LHCN-M2 (cell line): ENCODE measurements around the gene IRF7. TPM values are rescaled to one million over a fixed set of nuclear protein-coding genes. Genes with fewer than 3 reads are reported as not detected.

Source experiments
- DNase-seq: peaks from one replicate; pipeline ENCODE4 v3.0.0-alpha.2; 2012; ENCODE audit warnings: low read depth
- total RNA-seq: library from RNA; depleted of rRNA; stranded (reverse); fragments of >200 nt; gene quantifications from 2 replicates; pipeline ENCODE4 v1.2.3, GENCODE V29; 2014

Gene IRF7
- total RNA-seq, 1 experiment from 2014 or later, result 12.5 TPM

DNA sequence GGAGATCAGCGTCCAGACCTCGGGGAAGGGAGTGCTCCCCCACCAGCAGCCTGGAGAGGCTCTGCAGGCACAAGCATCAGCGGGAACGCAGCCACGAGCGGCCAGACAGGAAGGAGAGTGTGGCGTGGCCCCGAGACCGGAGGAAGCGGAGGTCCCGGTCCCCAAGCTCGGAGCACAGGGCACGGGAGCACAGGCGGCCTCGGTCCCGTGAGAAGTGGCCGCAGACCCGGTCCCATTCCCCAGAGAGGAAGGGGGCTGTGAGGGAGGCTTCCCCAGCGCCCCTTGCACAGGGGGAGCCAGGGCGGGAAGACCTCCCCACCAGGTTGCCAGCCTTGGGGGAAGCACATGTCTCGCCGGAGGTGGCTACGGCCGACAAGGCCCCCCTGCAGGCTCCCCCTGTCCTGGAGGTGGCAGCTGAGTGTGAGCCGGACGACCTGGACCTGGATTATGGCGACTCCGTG is 6.9 kb downstream of the IRF7 start:
- DNase-seq, result no peak

- DNase-seq, result no peak
These were observed 7.6 kb downstream of the IRF7 start for GRCh38 chr11:607971-608659.

GRCh38 chr11:607020-607780 is 8.6 kb downstream of the IRF7 start:
- no peak for DNase-seq

DNA sequence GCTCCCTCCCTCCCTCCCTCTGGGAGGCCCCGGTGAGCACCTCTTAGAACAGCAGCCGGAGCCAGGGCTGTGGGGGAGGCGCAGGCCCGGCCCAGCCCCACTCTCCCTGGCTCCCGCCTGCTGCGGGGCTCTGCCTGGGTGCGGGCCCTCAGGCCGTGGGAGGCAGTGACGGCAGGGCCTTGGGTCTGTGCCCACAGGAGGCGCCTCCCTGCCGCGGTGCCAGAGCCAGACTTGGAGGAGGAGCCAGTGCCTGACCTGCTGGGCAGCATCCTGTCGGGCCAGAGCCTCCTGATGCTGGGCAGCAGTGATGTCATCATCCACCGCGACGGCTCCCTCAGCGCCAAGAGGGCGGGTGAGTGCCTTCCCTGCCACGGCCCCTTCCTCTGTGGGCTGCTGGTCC is 9.5 kb downstream of the IRF7 start:
- DNase-seq, result no peak

- no peak for DNase-seq
These were observed 10.2 kb downstream of the IRF7 start for GRCh38 chr11:605286-606129.

- no peak for DNase-seq
These were observed 12.6 kb downstream of the IRF7 start for GRCh38 chr11:603154-603553.

- DNase-seq, result no peak
These were observed 14.0 kb downstream of the IRF7 start for GRCh38 chr11:601573-602245.

DNA sequence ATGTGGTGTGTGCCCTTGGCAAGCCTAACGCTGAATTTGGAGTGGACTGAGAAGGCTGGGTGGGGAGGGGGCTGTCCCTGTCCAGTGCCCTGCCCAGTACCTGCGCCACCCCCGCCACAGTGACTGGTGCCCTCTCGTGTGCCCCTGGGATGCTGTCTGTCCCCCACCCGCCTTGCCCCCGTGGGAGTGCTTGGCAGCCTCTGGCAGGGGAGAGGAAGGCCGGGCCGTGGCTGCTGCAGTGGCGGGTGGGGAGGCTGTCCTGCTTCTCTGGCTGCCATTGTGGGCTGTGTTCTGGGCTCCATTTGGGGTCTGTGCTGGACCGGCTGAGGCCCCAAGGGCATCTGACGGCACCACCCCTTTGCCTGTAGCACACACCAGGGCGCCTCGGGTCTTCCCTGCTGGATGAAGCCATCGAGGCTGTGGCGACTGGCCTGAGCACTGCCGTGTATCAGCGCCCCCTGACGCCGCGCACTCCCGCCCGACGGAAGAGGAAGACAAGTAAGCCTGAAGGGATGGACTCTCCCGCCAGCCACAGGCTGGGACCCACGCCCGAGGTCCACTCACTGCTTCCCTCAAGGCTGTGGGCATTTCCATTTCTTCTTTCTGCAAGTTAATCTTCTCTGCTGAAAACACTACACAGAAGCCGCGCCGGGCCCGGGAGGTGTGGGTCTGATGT is 17.6 kb downstream of the IRF7 start:
- DNase-seq, result no peak

DNA sequence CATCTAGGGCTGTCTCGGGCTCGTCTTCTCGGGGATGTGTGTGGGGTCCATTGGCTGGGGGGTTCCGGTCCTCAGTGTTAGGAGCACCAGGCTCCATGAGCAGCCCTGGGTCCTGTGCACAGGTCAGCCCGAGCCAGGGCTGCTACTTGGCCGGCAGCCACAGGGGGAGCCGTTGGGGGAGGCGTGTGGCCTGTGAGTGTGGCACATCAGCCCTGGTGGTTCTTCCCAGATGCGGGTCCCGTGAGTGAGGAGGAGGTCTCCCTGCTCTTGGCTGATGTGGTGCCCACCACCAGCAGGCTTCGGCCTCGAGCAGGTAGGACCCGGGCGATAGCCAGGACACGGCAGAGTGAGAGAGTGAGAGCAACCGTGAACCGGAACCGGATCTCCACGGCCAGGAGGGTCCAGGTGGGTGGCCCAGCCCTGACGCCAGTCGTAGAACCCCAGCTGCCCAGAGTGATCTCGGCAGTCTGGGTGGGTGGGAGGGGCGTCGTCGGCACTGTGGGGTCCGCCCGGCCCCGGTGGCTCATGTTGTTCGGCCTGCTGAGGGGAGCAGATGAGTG is 18.5 kb downstream of the IRF7 start:
- DNase-seq, result no peak

- no peak for DNase-seq
These were observed 19.4 kb downstream of the IRF7 start for GRCh38 chr11:596374-596773.

DNA sequence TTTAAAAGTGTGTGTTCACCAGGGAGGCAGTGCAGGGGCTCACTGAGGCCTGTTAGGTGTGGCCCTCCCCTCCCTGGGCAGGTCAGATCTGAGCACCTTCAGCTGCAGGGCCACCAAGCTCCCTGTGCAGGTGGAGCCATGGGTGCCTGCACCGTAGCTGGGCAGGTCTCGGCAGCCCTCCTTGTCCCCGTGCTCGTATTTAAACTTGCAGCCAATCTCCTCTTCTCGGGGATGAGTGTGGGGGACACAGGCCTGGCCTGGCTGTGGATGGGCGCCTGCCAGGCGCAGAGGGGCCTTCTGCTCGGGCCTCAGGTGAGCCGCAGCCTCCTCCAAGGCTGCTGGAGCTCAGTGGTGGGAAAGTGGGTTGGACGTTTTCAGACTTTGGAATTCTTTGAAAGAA is 20.4 kb downstream of the IRF7 start:
- DNase-seq, result no peak

DNA sequence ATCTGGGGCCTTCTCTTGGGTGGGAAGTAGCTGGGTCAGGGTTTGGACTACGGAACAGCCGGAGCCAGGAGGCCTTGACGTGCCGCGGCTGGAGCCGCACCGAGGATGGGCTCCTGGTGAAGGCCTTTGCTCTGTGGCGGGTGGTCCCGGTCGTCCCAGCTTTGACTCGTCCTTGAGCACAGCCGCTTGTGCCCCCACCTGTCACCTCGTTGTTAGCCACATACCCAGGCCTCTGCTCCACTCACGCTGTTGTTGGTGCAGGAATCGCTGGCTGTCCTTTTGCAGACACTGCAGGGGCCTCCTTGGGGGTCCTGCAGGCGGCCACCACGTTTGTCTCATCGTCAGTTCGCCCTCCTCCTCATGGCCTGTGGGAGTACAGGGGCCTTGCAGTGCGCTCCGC is 22.4 kb downstream of the IRF7 start:
- DNase-seq, result no peak

DNA sequence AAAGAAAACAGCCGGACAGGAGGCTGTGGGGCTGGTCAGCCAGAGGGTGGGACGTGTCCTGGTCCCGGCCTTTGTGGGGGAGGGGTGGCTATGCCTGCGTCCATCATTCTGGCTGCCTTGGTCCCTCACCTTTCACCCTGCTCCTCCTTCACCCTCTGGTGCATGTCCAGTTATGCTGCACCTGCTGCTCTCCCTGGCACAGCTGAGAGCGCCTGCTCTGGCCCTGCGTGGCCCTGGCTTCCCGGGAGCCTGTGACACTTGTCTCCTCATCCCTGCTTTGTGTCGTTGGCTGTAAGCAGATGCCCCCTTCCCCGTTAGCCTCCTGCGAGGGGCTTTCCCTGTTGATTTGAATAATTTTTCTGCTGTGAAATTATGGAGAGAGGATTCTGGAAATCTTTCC is 22.8 kb downstream of the IRF7 start:
- no peak for DNase-seq

DNA sequence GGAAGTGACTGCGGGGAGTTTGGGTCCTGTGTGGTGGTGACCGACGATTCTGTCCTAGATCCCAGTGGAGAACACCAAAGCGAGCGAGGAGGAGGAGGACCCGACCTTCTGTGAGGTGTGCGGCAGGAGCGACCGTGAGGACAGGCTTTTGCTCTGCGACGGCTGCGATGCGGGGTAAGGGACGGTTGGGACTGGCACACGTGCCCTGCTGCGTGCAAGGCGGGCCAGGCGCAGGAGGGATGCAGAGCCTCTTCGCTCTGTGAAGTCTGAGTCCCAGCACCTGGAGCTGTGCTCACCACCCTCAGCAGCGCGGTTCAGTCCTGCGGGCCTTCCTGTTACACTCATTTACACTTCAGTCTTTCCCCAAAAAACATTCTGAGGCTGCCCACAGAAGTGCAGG is 23.2 kb downstream of the IRF7 start:
- no peak for DNase-seq

DNA sequence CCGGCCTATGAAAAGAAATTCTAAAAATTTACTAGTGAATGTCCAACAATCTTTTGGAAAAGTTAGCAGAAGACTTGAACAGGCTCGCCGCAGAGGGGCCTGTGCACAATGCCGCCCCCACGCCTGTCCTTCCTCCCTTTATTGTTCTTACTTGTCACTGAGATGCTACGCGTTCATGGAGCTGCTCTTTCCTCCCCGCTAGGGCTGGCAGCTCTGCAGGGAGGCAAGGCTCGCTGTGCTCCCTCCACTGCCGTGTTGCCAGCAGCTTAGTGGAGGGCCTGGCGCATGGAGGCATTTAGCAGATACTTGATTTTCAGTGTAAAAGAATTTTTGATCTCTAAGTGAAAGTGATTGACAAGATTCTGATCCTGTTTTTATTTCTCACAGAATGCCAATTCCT is 24.8 kb downstream of the IRF7 start:
- DNase-seq, result no peak

DNA sequence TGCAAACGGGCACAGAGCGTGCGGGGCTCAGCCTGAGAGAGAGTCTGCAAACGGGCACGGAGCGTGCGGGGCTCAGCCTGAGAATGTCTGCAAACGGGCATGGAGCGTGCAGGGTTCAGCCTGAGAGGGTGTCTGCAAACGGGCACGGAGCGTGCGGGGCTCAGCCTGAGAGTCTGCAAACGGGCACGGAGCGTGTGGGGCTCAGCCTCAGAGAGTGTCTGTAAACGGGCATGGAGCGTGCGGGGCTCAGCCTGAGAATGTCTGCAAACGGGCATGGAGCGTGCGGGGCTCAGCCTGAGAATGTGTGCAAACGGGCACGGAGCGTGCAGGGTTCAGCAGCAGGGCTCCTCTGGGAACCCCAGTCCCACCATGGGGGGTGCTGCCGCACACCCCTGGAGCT is 26.0 kb downstream of the IRF7 start:
- DNase-seq, result no peak

DNA sequence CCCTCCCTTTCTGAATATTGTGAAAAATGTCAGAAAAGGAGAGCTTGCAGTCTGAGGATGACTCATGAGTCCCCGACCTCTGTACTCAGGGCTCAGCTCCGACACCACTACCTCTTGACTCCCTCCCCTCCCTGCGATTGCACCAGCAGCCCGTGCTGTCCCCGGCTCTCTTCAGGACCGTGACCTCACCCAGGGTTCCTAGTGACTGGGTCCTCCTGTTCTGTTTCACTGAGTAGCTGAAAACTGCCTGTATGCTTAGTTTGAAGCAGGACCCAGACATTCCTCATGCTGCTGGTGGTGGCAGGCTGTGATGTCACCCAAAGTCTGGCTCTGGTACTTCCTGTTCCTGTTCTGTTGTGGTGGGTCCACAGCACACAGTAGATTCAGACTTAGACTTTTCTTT is 27.8 kb downstream of the IRF7 start:
- DNase-seq, result peak; percentile 76

GRCh38 chr11:587546-587945 is 28.2 kb downstream of the IRF7 start:
- DNase-seq, result peak; percentile 37

DNA sequence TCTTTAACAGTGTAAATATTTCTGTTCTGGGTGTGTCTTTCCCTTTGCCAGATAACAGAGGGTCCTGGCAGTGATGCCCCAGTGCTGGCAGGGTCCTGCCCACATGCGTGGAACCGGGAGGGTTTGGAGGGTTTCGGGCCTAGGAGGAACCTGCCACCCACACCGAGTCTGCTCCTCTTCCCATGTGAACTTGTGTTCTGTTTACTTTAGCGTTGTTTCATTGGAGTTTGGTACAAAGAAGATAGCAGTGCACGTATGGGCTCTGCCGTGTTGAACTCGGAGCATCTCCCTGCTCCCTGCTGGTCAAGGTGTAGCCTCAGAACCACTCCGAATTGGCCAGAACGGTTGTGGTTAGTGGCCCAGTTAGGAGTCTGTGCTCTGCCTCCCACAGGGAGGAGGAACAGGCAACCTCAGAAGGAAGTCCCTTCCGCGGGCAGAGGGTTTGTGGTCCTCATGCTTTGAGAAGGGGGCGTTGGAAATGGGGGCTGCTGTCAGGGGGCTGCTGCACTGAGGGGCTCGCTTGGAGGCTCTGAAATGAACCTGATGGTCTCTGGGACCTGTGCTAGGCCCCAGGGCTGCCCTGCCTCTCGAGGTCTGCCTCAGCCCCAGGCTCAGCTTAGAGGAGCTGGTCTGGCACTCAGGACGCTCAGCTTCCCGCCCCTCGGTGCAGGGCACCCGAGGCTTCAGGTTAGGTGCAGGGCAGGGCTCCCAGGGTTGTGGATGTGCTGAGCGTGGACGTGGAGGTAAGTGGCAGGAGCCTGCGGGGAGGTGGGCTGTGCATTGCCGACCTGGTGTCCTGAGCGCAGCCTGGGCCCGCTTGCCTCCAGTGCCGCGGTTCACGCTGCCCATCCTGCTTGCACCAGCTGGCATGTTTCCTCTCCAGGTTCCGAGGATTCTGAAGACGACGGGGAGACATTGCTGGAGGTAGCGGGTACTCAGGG is 29.1 kb downstream of the IRF7 start:
- no peak for DNase-seq

GRCh38 chr11:584287-584686 is 31.5 kb downstream of the IRF7 start:
- no peak for DNase-seq
